CMK (cell line): Measurements from ENCODE around the gene SLC28A1.
"Not testable (repeated sequence)": the region's sequence is repeated elsewhere in the genome, so short reads cannot be mapped to it uniquely, and the experiment has no call there.

Experiments used
- DNase-seq: peaks from one replicate; pipeline ENCODE4 v3.0.0-alpha.2; 2010; ENCODE audit warnings: low read depth

Gene SLC28A1

DNA sequence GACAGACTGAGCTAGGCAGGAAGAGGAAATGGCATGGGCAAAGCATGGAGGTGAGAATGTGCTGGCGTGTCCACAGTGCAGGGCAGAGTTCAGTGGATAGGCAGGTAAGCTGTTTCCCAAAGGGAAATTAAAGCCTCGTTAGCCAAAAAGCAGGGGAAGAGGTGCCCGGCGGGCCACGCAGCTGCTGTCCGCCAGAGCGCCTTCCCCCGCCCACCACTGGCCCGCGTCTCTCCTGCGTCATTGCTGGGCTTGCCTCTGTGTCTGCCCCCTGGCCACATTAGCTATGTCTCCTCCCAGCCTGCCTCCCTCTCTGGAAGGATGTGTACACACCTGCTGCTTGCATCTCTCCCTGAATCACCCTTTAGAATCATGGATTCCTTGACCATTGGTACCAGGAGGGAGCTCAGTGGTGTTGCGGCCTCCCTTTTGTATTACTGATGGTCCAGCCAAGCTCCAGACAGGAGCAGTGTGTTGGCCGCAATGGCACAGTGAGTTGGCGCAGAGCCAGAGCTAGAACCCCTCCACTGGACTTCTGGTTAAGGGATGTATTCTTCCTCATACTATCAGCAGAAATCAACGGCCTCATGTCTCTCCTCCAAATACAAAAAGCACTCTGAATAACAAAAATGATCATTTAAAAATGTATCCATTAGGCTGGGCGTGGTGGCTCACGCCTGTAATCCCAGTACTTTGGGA is 26.6 kb downstream of the SLC28A1 start:
- no peak for DNase-seq

DNA sequence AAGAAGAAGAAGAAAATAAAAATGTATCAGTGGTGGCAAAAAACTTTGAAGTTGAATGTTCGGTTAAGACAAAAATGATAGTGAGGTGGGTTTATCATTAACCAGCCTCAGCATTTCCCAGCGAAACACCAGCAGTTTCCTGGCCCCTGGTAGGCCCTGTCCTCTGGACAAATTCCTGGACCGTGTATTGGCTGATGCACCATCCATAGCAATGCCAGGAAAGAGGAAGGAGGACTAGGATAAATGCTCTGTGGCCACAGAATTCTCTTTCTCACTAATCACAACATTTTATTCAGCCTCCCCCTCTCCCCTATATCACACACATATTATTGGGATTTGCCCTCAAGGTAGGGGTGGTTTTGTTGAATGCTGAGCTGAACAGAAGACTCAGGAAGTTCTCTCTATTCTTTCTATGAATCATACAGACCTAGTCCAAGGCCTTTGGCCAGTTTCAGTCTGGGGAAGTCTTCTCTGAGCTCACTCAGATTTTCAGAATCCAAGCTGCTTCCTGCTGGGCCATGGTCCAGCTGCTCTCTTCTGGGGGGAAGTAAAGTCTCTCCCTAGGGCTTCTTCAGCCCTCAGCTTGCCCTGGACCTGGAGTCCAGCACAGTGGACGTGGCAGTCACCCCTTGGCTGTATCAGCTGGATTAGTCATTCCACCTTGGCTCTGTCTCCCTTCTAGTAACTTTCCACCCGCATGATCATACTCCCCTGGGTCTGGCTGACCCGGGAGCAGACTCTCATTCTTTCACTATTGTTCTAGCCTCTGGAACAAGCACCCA is 27.6 kb downstream of the SLC28A1 start:
- DNase-seq, result no peak

DNA sequence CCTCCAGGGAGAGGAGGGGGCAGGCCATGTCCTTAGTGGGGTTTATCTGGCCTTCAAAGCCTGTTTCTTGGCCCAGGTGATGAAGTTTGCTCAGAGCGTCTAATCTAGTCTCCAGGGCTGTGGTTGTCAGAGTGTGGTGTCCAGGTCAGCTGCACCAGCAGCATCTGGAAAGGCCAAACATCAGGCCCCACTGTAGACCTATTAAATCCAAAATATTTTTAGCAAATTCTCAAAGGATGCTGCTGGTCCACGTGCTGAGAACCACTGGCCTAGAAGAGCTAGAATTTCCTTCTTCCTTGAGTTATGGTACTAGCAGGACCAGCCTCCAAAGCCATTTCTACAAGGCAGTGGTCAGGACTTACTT is 28.9 kb downstream of the SLC28A1 start:
- DNase-seq, result no peak

DNA sequence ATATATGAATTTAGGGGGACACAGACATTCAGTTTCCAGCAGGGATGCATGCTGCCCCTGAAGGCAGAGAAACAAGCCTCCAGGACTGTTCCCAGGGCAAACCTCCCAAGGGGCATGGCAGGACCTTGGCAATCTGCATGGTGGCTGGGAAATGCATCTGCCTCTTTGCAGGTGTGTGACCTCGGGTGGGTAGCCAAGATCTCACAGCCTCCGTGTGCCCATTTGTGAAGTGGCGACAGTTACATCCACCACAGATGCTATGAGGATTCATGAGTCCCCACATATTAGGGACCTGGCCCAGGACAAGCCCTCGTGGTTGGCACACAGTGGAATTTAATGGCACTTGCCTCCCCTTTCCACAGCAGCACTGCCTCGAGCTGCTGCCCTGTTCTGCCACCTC is 29.9 kb downstream of the SLC28A1 start:
- no peak for DNase-seq

DNA sequence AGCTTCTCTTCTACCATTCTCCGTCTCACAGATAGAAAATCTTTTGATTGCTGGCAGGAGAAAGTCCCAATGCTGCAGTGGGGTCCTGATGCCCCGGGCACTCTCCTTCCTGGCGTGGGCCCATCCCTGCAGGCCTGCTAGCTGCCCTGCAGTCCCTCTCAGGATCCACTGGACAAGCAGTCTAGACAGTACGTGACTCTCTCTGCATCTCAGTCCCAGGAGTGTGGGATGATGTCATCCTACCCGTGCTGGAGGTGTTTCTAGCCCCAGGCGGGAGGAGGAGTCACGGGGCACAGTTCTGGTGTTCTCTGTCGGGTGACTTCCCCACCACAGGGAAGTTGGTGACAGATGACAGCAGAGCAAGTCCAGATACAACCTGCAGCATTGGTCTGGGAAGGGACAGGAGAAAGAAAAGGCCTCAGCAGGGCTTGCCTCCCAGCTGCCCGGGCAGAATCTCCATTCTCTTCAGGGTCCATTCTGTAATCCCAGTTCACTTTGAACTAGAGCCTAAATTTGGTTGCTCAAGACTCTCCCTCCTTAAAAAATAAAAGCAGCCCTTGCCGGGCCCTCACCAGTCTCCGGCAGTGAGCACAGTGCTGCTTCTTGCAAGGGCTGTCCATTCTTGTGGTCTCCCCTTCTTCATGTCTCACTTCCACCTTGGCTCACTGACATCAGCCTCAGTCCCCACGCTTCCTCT is 30.6 kb downstream of the SLC28A1 start:
- no peak for DNase-seq

DNA sequence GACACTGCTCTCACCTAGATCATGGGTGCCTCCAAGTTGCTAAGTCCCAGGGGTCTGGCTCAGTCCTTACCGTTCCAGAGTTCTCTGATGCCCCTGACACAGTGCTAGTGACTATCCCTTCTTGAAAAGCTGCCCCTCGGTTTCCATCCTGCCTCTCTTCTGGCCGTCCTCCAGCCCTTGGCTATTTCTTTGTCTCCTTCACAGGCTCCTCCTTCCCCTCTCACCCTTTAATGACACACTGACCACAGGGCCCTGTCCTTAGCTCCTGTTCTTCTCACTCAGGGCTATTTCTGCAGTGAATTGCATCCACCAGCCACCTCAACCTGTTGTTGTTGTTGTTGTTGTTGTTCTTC is 31.1 kb downstream of the SLC28A1 start:
- no peak for DNase-seq

DNA sequence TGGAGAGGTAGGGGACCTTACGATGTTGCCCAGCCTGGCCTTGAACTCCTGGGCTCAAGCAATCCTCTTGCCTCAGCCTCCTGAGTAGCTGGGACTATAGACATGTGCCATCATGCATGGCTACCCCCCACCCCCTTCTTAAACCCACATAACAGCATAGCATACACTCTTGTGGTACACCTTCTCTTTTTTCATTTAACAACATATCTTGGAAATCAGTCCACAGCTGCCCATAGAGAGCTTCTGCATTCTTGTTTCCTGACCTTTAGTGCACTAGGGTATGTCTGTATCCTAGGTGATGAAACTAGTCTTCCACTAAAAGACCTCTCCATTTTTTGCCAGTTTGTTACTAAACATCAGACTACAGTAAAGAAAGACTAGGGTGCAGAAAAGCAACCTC is 33.0 kb downstream of the SLC28A1 start:
- no peak for DNase-seq

DNA sequence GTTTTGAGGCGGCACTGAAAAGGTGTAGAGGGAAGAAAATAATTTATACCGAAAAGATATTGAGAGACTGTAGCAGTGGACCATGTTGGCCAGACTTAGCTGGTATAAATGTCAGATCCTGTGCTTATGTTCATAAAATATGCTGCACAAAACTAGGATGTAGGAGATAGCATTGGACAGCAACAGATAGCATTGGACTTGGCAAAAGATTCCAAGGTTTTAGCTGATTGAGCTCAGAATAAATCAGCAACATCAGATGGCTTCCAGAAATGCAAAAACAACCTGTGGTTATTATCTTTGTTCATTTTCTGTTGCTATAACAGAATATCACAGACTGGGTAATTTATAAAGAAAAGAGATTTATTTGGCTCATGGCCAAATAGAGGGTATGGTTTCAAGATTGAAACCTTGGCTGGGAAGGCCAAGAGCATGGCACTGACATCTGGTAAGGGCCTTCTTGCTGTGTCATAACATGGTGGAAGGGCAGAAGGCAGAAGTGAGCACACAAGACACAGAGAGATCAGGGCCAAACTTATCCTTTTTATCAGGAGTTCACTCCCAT is 34.7 kb downstream of the SLC28A1 start:
- DNase-seq, result no peak

DNA sequence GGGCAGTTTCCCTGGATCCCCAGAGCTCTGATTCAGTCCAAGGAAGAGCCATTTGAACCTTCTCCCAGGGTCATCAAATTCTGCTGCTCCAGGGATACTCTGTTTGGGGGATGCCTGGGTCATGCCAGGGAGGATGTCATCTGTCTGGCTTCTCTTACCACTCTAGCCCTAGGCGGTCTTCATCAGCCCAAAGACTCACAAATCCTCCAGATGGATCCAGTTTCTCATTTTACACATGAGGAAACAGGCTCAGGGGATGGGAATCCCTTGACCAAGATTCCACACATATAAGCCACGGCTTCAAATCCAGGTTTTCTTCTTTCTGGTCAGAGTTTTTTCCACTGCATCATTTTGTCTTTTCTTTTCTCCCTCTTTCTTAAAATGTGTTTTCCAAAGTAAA is 36.7 kb downstream of the SLC28A1 start:
- DNase-seq, result no peak

DNA sequence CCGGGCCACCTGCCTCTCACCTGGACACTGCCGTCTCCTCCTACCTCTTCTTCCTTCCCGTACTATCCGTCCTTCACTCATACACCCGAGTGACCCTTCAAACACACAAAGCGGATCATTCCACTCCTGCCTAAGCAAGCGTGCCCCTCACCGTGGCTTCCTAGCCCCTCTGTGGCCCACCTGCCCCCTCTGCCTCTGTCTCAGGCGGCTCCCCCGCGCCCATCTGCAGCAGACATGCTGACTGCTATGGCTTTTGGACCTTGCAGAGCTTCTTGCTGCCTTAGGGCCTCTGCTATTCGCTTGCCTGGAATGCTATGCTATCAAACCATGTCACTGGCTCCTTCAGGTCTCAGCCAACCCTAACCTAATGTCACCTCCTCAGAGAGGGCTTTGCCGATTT is 38.1 kb downstream of the SLC28A1 start:
- no peak for DNase-seq

DNA sequence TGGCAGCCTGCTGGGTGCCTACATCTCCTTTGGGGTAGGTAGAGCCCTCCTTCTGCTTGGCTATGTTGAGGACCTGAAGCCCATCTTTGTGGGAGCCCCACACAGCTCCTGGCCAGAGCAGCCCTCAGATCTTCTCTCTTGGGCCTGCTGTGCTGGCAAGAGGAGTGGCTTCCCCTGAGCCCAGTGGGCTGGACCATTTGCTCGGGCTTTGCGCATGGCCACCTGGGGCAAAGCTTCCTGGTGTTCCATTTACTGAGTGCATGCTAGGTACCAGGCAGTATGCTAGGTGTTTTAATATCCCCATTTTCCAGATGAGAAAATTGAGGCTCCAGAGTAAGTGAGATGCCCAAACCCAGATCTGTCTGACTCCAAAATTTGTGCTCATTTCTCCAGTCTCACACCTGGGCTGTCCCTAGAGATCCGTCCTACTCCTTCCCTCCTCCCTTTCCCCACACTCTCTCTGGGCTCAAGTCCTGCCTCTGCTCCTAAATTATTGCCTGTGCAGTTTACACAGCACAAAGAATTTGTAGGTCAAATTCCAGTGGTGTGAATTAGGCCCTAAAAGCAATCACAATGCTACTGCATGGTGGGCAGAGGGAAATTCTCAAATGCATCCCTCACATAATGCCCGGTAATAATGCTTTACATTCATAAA is 39.7 kb downstream of the SLC28A1 start:
- no peak for DNase-seq

DNA sequence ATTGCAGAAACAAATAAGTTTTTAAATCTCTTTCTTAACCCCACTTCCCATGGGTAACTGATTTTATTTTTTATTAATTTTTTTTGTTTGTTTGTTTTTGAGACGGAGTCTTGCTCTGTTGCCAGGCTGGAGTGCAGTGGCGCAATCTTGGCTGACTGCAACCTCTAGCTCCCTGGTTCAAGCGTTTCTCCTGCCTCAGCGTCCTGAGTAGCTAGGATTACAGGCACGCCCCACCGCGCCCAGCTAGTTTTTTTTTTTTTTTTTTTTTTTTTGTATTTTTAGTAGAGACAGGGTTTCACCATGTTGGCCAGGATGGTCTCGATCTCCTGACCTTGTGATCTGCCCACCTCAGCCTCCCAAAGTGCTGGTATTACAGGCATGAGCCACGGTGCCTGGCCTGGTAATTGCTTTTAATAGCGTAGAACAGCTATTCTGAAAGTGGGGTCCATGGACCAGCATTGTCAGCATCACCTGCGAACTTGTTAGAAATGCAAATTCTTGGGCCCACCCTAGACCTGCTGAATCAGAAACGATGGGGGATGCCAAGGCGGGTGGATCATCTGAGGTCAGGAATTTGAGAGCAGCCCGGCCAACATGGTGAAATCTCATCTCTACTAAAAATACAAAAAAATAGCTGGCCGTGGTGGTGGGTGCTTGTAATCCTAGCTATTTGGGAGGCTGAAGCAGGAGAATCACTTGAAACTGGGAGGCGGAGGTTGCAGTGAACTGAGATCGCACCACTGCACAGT is 40.5 kb downstream of the SLC28A1 start:
- DNase-seq, result not testable (repeated sequence)

DNA sequence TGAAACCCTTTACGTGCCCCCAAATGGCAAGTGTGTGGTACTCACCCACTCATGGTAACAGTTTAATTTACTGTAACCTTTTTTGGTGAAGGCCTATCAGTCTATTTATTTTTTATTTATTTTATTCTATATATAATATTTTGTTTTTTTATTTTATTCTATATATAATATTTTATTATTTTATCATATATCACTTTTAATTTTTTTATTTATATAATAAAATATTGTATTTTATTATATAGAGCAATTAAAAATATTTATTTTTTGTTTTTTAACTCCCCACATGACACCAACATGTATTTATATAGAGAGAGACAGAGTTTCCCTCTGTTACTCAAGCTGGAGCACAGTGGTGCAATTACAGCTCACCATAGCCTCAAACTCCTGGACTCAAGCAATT is 41.4 kb downstream of the SLC28A1 start:
- DNase-seq, result no peak

DNA sequence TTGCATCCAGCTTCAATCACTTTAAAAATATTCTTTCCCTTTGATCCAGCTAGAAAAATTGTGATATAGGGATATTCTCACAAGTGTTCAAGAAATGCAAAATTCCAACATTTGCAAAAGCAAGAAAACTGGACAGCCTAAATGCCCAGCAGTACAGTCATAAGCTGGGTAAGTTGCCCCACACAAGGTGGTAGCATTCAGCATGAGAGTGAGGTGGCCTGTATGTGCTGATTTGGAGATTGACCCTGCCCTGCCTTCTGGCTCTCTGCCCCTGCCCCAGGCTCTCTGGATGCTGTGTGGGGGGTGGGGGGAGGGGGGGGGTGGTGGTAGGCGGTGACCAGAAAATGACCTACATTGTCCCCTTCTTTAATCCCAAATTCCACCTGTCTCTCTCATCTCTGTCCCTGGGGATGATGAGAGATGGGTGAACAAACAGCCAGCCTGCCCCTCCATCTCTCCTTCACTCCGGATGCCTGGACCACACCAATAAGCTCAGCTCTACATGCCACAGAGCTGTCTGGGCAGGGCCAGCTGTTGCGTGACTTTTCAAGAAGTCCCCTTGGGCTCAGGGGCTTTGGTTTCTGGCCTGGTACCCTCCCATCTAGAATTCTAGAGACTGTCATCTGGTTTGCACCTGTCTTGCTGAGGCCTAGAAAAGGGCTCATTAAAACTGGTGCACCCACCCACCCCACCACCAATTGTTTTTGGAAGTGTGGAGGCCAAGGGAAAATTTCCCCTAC is 42.2 kb downstream of the SLC28A1 start:
- DNase-seq, result no peak

DNA sequence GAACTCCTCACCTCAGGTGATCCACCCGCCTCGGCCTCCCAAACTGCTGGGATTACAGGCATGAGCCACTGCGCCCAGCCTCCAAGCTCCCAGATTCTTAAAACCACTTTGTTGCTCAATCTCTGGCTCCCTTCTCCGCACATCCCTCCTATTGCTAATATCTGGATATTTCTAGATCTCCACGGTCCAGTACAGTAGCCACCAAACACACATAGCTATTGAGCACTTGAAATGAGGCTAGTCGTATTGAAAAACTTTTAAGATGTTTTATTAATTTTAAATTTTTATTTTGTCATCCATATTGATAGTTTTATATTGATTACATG is 44.3 kb downstream of the SLC28A1 start:
- no peak for DNase-seq

DNA sequence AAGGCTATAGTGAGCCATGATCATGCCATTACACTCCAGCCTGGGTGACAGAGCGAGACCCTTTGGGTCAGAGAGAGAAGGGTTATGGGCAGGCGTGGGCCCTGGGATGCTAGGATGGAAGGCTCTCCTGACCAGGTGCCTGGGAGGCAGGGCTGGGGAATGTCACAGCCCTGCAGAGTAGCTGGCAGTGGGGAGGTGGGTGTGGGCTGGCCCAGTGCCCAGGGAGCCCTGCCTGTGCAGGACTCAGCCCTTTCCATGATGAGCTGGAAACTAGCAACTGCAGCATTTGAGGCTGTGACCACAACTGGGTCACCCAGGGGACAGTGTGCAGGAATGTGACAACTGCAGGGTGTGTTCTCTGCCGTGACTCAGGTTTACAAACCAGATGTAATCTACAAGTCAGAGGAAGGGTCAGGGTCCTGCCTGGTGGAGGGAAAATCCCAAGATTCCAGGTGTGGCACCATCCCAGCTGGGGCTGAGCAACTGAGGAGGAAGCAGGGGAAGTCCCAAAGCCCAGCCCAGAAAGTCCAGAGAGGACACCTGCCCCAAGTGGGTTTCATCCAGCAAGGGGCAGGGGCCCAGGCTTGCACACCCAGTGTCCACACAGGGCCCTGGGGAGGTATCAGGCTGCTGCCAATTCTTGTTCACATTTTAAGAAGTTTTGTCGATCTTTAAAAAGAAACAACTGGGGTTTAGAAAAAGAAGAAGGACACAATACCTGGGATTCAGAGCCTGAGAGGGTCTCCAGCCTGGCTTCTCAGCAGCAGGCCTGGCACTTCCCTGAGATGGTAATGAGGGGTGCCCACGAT is 45.5 kb downstream of the SLC28A1 start:
- DNase-seq, result no peak

DNA sequence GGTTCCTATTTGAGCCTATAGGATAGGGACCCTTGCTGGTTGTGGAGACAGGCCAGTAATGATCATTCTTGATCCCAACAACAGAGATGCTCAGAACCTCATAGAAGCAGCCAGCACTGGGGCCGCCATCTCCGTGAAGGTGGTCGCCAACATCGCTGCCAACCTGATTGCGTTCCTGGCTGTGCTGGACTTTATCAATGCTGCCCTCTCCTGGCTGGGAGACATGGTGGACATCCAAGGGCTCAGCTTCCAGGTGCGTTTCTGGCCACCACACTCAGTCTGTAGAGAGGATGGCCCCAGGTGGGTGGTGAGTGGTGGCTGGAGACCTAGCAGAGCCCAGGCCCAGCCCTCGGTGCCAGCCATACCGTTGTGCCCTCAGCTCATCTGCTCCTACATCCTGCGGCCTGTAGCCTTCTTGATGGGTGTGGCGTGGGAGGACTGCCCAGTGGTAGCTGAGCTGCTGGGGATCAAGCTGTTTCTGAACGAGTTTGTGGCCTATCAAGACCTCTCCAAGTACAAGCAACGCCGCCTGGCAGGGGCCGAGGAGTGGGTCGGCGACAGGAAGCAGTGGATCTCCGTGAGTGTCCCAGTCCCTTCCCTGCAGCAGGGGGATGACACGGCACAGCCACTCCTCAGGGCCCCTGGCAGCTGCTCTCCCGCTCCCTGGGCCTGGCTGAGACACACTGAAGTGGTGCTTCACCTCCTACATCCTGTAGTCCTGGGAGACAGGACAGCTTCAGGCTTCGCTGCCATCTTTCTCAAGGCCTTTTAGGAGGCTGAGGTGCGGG is 50.7 kb downstream of the SLC28A1 start:
- DNase-seq, result no peak

DNA sequence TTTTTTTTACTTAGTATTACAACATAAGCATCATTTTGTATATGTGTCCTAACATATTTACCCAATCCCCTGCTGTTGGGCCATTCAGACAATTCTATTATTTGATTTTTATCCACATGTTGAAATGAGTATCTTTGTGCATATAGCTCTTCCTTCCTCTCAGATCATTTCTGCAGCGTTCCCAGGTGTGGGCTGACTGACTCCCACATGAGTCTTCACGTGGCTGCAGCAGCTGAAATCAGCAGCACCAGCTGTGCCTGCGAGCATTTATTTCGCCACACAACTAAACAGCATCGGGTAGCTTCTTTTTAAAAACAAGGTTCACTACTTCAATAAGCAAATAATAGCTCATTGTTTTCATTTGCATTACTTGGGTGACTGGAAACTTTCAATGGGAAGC is 52.7 kb downstream of the SLC28A1 start:
- DNase-seq, result no peak

DNA sequence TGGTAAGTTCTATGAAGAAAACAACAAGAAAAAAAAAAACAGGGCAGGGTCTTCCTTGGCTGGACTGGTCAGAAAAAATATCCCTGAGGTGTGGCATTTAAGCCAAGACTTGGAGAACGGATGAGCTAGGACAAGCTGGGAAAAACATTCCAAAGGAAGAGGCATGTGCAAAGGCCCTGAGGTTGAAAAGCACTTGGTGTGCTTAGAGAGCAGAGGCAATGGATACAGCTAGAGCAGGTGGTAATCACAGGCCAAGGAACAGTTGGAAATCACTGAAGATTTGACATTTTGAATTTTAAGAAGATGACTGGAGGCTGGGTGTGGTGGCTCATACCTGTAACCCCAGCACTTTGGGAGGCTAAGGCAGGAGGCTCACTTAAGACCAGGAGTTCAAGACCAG is 54.3 kb downstream of the SLC28A1 start:
- no peak for DNase-seq

DNA sequence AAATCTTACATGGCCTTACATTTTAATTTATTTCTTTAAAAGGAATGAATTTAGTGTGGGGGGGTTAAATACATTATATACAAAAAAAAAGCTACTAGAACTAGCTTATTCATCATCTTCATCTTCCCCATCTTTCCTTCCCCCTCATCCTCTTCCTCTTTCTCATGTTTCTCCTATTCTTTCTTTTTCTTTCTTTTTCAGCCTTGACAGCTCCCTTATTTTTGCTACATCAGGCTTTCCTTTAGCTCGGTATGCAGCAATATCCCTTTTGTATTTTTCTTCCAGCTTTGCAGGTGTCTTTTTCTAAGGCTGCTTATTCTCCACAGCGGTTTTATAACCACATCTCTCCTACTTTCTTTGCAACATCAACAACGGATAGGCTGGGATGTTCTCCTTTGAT is 55.9 kb downstream of the SLC28A1 start:
- DNase-seq, result no peak
